Mucosa of descending colon (tissue), 3 donors: ENCODE results near the gene SEC14L2. TPM values are rescaled to one million over a fixed set of nuclear protein-coding genes. Genes with fewer than 3 reads are reported as not detected.

Experiments used
- ATAC-seq: fragments of 200-7000 bp; cut with Tn5 transposase; one replicate; pipeline ENCODE4 v1.9.1; 2020; ENCODE audit warnings: mild to moderate bottlenecking, moderate library complexity
- DNase-seq, 3 donors: peaks; one replicate each; pipeline ENCODE4 v3.0.0-alpha.2; 2020
- H3K36me3 ChIP-seq: fragments of 200-600 bp; one replicate; pipeline ENCODE4 v1.8.0; 2021; ENCODE audit warnings: low read depth, mild to moderate bottlenecking
- H3K4me1 ChIP-seq: fragments of 200-600 bp; one replicate; pipeline ENCODE4 v1.8.0; 2021; ENCODE audit warnings: low read depth, mild to moderate bottlenecking
- H3K4me3 ChIP-seq: fragments of 200-600 bp; one replicate; pipeline ENCODE4 v1.8.0; 2021; ENCODE audit warnings: mild to moderate bottlenecking
- H3K9me3 ChIP-seq: fragments of 200-600 bp; one replicate; pipeline ENCODE4 v1.8.0; 2021; ENCODE audit warnings: mild to moderate bottlenecking
- intact Hi-C, 2 donors: fragments of 100-400 bp; cut with DNase I in 1 of 2; cut with micrococcal nuclease in 1 of 2; formaldehyde crosslinking; loops; one replicate each; pipeline versions ENCODE4 v1.11.0 to v1.11.1; 2022; cut with DNase I, micrococcal nuclease
- total RNA-seq, 3 donors: library from RNA; stranded (reverse); fragmentation: NEBNext Ultra II Directional in 2 of 3; extraction: Animal tissue kit (Norgen Biotek cat#: 25700) in 2 of 3; gene quantifications; one replicate each; pipeline versions ENCODE4 v1.2.1 to v1.2.4, GENCODE V29; 2021 to 2023
- TF ChIP-seq, protein P1 (sequence below): fragments of 200-600 bp; IDR thresholded peaks from one replicate; pipeline ENCODE4 v1.8.0; 2022; ENCODE audit warnings: antibody characterized with exemption, mild to moderate bottlenecking
- donor health status: DM: no; HTN: no; CAD: no; lungs with moderate emphysema.
- donor health status: DM: no; HTN: no; CAD: no.
- donor health status: DM: no; HTN: yes; CAD: no.

SEC14L2 gene
- total RNA-seq, 3 donors from 2014 or later, result 0.67 to 4.0 (median 2.5) TPM

- intact Hi-C loops, result loop anchor here in 1 of 2 donors (5.0 kb wide), 1 partner anchor 113 kb away; the partner anchor contains the start of gene OSM
- Histone ChIP-seq H3K9me3 (no peaks in the 10 kb centered on the region), H3K4me1 (no peaks in the 10 kb centered on the region), H3K4me3 (no peak overlapping the region), H3K36me3 (no peaks in the 10 kb centered on the region)
- no peak for DNase-seq
- TF ChIP-seq, protein P1, sequence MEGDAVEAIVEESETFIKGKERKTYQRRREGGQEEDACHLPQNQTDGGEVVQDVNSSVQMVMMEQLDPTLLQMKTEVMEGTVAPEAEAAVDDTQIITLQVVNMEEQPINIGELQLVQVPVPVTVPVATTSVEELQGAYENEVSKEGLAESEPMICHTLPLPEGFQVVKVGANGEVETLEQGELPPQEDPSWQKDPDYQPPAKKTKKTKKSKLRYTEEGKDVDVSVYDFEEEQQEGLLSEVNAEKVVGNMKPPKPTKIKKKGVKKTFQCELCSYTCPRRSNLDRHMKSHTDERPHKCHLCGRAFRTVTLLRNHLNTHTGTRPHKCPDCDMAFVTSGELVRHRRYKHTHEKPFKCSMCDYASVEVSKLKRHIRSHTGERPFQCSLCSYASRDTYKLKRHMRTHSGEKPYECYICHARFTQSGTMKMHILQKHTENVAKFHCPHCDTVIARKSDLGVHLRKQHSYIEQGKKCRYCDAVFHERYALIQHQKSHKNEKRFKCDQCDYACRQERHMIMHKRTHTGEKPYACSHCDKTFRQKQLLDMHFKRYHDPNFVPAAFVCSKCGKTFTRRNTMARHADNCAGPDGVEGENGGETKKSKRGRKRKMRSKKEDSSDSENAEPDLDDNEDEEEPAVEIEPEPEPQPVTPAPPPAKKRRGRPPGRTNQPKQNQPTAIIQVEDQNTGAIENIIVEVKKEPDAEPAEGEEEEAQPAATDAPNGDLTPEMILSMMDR, result no peak
- ATAC-seq, result no peak
Measured at GRCh38 chr22:30380011-30380410, 16.8 kb upstream of the SEC14L2 start.

DNA sequence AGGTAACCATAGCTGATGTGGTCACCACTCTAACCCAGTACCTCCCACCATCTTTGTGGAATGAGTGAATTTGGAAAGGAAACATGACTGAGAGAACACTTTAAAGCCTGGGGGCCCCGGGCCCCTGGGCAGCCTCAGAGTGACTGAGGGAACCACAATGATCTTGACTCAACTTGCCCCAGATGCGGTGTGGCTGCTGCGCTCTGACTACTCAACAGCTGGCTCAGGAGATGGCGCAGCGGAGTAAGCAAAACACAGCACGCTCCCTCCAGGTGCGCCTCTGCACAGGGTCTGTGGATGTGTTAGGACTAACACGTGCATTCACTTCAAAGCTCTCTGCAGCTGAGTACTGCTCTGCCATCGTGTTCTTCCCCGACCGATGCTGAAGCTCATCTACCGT, 15.6 kb upstream of the SEC14L2 start:
- Histone ChIP-seq H3K4me3 (no peak overlapping the region), H3K4me1 (peaks cover 2% of the 10 kb centered on the region), H3K9me3 (no peaks in the 10 kb centered on the region), H3K36me3 (no peaks in the 10 kb centered on the region)
- DNase-seq (no peak), ATAC-seq (no peak)
- TF ChIP-seq, protein P1, result no peak
- intact Hi-C loops, result loop anchor here in 1 of 2 donors (5.0 kb wide), 1 partner anchor 114 kb away; the partner anchor contains the start of gene OSM

- Histone ChIP-seq H3K9me3 (no peaks in the 10 kb centered on the region), H3K36me3 (no peaks in the 10 kb centered on the region), H3K4me1 (peaks cover 8% of the 10 kb centered on the region), H3K4me3 (no peak overlapping the region)
- ATAC-seq (no peak), DNase-seq (no peak)
- TF ChIP-seq, protein P1, result no peak
- intact Hi-C loops, result loop anchor here in 1 of 2 donors (5.0 kb wide), 1 partner anchor 115 kb away; the partner anchor contains the start of gene OSM
Measured at GRCh38 chr22:30382340-30382739, 14.5 kb upstream of the SEC14L2 start.

DNA sequence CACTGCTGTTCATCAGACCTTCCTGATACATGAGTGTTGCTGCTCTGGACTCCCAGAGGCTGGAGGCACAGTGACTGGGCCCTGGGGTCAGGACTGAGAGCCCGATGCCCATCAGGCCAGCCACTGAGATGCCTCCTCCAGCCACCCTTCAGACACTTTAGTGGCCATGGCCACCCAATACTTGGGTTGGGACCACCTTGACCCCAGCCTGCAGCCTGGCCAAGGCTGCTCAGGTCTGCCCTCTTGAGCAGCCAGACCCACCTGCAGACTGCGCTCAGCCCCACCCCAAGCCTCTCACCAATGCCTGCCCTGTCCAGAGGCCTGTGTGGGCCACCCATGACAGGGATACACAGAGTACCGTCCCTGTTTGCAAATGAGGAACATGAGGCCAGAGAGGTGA, 13.8 kb upstream of the SEC14L2 start:
- ATAC-seq (no peak), DNase-seq (no peak)
- TF ChIP-seq, protein P1, result no peak
- Histone ChIP-seq H3K4me1 (peaks cover 11% of the 10 kb centered on the region), H3K36me3 (no peaks in the 10 kb centered on the region), H3K4me3 (no peak overlapping the region), H3K9me3 (no peaks in the 10 kb centered on the region)
- intact Hi-C loops, result loop anchor here in 1 of 2 donors (5.0 kb wide), 1 partner anchor 116 kb away; the partner anchor contains the start of gene OSM

GRCh38 chr22:30385942-30386341, 10.9 kb upstream of the SEC14L2 start:
- DNase-seq (no peak), ATAC-seq (no peak)
- no peaks in the 10 kb centered on the region for H3K36me3 ChIP-seq
- no peaks in the 10 kb centered on the region for H3K9me3 ChIP-seq
- TF ChIP-seq, protein P1, result no peak
- H3K4me3 ChIP-seq, result no peak overlapping the region
- H3K4me1 ChIP-seq, result peaks cover 11% of the 10 kb centered on the region
- intact Hi-C loops, result no loop called here

DNA sequence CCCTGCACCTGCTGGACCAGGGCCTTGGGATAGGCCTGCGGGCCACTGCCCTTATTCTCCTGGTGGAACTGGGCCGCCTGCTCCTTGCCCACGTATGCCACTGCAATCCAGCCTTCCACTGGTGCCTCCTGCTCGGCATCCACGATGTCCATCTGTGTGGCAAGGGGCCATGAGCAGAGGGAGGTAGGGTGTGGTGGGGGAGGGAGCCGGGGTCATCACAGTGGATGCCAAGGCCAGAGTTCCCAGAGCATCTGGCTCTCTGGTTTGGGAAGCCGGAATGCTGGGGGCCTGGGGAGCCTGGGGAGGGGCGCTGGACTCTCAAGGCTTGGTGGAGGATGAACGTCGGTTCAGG, 10.2 kb upstream of the SEC14L2 start:
- peak overlapping the region; percentile 32 for H3K4me3 ChIP-seq
- H3K9me3 ChIP-seq, result no peaks in the 10 kb centered on the region
- intact Hi-C loops, result no loop called here
- ATAC-seq (no peak), DNase-seq (no peak)
- H3K36me3 ChIP-seq, result no peaks in the 10 kb centered on the region
- peaks cover 11% of the 10 kb centered on the region for H3K4me1 ChIP-seq
- TF ChIP-seq, protein P1, result no peak
